HEK293T (cell line): Measurements from ENCODE around the gene DNER.

Experiments used
- CTBP1 ChIP-seq: fragments of 450-650 bp; IDR thresholded peaks from 2 replicates; pipeline ENCODE4 v1.6.1; 2016; ENCODE audit warnings: borderline replicate concordance
- TARDBP ChIP-seq: fragments of 450-650 bp; IDR thresholded peaks from 2 replicates; pipeline ENCODE4 v1.6.1; 2016
- ZNF384 ChIP-seq: fragments of 450-650 bp; IDR thresholded peaks from 2 replicates; pipeline ENCODE4 v1.6.1; 2016

DNA sequence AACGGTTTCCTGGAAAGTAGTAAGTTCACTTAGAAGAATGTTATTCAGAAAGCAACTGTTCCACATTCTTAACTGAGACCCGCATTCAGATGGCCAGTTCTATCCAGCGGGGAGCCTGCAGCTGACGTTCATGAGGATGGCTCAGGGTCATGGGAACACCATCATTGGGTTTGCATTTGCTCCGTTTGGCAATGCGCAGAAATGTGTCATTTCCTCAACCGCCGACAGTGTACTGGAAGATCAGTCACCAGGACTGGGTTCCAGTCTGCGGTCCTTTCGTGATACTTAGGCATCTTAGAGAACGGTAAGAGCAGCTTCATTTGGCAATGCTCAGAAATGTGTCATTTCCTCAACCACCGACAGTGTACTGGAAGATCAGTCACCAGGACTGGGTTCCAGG is 104.0 kb downstream of the DNER start:
- no peak for TF ChIP-seq TARDBP
- TF ChIP-seq CTBP1: no peak
- no peak for TF ChIP-seq ZNF384
